GM20000 (cell line): Measurements from ENCODE around the gene EXT2.

ENCODE experiments used
- DNase-seq: peaks from one replicate; pipeline ENCODE4 v3.0.0; 2012; ENCODE audit warnings: low spot score
- TF ChIP-seq, protein P1 (sequence below): IDR thresholded peaks from 2 replicates; pipeline ENCODE4 v1.5.1; 2012; ENCODE audit warnings: mild to moderate bottlenecking, control low read depth; ENCODE audit errors: extremely low read depth, missing control alignments

Gene EXT2

DNA sequence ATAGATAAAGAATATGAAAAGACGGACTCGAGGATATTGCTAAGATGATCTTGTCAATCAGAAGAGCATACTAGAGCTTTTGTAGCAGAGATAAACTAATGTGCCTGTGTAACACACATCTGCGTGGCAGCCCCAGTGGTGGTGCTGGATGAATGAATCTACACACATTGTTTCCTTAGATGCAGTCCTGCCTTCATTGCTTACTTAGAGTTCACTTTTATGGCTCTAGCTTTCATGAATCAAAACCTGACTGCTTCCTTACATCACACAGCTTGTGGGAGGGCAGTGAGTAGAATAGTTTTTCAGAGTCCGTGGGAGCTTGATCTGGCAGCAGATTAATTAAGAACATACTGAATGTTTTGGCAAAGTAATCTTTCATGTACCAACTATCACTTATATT is 83.7 kb downstream of the EXT2 start:
- TF ChIP-seq, protein P1, sequence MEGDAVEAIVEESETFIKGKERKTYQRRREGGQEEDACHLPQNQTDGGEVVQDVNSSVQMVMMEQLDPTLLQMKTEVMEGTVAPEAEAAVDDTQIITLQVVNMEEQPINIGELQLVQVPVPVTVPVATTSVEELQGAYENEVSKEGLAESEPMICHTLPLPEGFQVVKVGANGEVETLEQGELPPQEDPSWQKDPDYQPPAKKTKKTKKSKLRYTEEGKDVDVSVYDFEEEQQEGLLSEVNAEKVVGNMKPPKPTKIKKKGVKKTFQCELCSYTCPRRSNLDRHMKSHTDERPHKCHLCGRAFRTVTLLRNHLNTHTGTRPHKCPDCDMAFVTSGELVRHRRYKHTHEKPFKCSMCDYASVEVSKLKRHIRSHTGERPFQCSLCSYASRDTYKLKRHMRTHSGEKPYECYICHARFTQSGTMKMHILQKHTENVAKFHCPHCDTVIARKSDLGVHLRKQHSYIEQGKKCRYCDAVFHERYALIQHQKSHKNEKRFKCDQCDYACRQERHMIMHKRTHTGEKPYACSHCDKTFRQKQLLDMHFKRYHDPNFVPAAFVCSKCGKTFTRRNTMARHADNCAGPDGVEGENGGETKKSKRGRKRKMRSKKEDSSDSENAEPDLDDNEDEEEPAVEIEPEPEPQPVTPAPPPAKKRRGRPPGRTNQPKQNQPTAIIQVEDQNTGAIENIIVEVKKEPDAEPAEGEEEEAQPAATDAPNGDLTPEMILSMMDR: no peak
- no peak for DNase-seq

DNA sequence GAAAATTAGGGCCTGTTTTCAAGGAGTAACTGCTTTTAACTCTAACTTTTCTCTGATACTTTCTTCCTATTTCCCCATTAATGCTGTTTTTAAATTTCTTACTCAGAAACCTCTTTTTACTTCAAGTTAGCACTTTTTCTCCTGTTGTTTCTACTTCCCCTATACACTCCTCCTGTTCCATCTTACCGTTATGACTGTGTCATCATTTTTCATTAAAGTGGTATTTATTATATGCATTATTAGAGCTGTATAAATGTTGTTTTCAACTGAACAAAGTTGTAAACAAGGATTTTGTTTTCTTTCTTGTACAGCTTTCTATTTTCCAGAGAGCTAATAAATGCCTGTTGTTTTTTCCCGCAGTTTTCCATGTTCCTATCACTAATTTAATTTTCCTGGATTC is 84.6 kb downstream of the EXT2 start:
- TF ChIP-seq, protein P1: no peak
- DNase-seq: no peak

DNA sequence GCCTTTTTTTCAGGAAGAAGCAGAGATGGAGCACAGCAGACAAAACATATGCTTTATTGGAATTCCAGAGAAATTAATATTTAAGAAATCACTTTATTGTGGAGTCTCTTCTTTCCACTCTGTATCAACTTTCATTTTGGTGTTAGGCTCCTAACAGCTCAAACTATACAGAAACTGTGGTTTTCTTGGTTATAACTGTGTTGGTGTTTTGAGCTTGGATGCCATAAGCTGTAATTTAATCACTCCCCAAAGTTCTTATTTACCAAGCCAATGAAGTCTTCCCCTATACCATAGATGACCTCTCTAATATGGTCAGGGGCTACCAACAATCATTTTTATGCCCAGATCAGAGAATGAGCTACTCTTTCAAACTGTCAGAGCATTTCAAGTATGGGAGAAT is 90.0 kb downstream of the EXT2 start:
- TF ChIP-seq, protein P1: no peak
- no peak for DNase-seq

DNA sequence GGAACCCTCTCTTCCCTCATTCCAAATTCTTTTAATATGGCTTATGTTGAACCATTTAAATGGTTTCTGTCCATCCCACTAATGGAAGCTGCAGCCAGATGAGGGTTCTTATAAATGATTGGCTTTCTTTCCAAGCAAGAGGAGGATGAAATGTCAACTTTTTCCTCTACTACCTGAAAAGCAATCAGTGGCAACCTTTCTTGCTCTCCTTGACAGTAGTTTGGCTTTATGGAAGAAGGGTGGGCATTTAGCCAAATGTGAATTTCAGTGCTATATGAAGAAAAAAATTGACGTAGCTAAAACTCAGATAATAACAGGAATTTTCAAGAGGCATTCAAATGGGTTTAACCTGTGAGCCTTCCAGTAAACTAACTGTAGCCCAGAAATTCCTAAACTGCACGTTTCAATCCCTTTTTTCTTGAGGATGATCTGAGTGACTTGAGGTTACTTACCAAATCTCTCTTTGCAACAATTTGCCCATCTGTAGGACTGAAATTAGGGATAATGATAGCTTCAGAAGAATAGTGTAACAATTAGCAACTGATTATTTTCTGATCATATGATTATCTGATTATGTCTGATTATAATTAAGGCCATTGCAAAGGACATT is 90.9 kb downstream of the EXT2 start:
- DNase-seq: no peak
- TF ChIP-seq, protein P1: no peak

DNA sequence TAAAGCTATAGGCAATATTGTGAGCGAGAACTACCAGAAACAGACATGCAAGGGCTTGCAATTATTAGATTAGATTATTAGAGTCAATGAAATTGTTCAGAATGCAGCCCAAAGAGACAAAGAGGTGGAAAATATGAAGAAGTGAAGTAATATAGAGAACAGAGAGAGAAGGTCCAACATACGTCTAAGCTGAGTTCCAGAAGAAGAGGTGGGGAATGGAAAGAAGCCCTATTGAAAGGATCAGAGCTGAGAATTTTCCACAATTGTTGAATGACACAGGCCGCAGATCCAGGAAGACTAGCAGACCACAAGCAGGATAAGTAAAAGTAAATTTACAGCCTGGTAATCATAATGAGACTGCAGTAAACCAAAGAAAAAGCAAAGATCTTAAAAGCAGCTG is 93.2 kb downstream of the EXT2 start:
- TF ChIP-seq, protein P1: no peak
- no peak for DNase-seq

DNA sequence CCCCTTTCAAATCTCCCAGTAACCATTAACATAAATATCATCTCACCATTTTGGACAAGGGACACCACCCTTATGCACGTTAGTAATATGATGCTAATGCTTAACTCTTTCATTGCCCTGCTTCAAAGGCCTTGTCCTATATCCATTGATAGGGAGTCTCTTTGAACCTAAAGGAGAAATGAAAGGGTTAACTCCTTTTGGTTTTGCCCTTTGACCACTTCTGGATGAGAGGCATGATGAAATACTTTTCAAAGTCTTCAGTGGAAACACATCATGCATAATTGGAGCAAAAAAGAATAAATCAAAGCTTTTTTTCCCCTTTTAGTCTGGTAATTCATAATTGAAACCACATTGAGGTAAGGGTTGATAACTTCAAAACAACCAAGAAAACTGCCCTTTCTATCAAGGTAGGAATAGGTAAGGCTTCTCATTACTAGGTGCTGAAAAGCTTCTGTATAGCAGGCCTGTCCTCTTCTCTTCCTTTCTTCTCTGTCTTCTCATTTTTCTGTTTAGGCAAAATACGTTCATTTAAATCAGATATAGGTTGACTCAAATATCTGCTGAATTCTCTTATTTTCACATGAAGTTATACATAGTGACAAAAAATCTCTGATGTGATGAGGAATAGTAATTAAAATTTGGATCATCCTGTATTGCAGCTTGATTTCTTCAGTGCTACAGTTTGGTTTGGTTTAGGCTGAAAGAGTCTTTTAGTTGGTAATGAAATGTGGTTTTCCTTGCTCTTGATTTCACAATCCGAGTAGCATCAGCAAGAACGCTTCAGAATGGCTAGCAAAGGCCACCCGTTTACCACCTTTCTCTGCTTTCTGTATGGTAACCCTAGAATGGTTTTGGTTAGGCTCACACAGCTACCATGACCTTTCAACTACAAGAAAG is 94.8 kb downstream of the EXT2 start:
- no peak for DNase-seq
- TF ChIP-seq, protein P1: no peak

DNA sequence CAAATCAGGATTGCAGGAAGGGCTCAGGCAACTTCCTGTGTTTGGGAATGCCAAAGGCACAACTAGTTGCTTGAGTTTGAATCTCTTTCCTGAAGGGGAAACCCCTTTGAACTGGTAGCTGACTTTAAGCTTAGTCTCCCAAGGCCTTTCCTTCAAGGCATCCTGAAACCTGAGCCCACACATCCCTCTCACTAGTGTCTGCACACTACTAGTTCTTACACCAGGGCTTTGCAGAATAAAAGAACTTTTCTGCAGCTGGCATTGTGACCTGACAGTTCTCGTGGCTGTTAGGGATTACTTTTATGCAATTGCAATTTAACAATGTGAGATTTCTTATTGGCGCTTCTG is 95.4 kb downstream of the EXT2 start:
- TF ChIP-seq, protein P1: no peak
- DNase-seq: no peak
